Fibroblast of the conjunctiva (primary cell): ENCODE measurements around the gene HOTAIR.

ENCODE experiments used
- DNase-seq: peaks from one replicate; pipeline ENCODE4 v3.0.0-alpha.2; 2010; ENCODE audit warnings: low read depth

Gene HOTAIR

DNA sequence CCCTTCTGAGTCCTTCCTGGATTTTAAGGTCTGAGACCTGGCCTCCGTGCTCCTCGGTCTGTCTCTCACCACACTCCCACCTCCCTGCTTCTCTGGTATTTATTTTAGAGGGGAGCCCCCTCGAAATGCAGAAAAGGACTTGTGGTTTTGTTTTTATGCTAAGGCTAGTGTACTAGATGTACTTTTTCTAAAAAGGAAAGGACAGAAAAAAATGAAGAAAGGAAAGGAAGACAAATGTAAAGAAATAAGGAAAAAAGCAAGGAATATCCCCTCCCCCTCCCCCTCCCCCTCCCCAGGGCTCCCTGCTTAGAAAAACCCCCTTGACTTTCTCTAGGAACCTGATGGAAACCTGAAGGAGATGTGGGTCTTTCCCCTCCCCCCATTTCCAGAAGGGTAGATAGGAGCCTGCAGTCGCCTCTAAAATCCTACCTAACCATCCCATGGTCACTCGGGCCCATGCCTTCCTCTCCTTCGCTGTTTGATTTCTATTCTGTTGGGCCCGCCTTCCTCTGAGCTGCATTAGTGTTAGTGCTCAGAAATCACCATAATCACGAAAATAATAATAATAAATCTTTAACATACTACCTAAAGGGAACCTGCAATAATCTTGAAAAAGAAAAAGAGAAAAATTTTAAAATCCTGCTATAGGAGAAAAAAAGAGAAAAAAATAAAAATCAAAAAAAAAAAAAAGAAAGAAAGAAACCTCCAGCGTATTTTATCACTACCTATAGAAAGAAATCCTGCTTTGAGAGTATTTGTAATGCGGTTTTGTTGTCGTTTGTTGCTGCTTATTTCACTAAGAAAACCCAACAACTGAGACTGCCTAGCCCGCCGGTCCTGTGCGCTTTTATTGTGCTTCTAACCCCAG is 37.1 kb upstream of the HOTAIR start:
- DNase-seq = no peak

- no peak for DNase-seq
Measured at GRCh38 chr12:54010972-54011664, 36.4 kb upstream of the HOTAIR start.

DNA sequence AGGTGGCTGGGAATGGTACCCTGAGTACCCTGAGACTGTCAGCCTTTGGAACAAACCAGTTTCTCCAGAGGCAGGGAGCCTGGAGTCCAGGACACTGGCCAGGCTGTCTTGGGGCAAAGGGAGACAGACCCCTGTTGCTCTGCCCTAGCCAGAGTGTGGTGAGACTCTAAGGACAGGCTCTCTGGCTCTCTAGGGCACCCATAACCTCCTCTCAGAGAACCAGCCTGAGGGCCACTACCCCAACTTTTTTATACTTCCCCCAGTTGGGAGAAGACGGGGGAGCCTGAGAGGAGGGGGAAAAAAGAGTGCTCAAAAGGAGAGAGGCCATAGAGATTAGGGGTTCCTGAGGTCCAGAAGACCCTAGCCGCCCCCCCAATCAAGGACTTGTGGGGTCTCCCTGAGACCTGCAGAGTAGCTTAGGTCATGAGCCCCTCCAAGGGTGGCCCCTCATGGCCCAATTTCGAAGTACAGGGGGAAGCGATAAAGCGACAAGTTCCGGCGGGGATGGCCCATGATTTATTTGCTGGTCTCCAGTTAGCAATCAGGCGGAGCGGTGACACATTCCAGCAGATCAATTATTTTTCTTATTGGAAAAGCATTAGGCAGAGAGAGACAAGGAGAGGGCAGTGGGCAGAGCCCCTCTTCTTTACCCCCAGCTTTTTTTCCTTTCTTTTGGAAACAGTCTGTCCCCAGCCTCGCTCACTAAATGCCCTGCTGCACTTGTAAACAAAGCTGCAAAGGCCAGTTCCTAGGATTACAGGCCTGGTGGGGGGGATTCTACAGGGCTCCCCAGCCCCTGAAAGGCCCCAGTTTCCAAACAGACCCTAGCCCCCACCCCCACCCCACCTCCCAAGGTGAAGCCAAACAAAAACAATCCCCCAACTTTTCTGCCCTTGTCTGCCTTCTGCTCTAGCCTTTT is 35.6 kb upstream of the HOTAIR start:
- DNase-seq = no peak

DNA sequence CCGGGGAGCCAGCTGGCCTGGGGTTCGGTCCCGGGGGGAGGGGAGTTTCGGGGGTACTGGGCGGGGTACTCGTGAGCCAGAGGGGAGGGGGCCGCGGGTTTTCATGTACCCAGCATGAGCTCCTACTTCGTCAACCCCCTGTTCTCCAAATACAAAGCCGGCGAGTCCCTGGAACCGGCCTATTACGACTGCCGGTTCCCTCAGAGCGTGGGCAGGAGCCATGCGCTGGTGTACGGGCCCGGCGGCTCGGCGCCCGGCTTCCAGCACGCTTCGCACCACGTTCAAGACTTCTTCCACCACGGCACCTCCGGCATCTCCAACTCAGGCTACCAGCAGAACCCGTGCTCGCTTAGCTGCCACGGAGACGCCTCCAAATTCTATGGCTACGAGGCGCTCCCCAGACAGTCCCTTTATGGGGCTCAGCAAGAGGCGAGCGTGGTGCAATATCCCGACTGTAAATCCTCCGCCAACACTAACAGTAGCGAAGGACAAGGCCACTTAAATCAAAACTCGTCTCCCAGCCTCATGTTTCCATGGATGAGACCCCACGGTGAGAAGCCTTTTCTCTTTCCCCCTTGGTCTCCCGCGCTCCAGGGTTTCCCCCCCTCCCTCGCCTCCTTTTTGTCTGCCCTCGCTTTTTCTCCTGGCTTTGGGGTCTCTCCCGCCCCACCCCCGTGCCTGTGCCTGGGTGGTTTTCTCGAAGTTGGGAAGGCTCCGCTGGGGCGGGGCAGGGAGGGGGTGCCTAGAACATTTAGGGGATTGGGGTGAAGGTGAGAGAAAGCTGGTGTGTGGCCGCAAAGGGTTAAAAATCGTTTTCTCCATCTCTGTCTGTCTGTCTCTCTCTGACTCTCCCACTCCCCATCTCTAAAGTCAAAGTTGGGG is 34.7 kb upstream of the HOTAIR start:
- DNase-seq = no peak

DNA sequence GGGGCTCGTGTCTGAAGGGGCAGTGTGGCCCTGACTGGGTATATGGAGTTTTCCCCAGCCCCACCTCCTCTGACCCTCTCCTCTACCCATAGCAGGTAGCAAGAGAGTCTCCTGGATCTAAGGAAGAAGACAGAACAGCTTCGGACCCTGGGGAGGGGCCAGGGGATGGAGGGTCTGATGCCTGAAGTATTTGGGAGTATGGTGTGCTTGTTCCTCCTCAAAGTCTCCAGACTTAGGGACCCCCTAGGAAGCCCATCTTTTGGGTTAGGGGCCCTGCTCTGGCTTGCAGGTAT is 33.5 kb upstream of the HOTAIR start:
- no peak for DNase-seq

DNA sequence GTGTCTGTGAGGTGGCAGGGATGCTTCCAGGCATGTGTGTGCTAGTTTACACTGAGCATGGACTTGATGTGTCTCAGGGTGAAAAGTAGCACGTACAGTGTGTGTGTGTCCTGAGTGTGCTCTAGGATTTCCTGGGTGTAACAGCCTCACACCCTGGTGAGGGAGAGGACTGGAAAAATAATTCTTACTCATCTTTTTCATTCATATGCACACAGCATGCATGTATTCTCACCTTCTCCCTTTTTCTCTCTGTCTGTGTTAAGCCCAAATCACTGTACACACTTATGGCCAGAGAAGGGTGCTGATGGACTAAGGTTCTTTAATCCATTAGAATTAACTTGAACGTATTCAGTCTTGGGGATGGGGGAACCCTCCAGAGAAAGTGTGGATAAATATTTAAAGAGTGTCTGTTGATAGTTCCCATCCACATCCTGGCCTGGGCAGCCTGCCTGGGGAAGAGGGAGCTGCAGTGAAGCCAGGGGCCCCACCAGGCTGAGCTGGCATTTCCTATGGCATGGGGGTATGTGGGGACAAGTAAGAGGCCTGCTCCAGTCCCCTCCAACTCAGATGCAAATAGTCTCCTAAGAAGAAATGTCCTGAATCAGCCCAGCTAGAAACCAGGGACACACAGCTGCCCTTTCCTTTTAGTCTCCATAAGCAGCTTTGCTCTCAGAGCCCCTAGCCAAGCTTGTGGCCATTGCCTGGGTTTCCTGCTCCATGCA is 32.9 kb upstream of the HOTAIR start:
- no peak for DNase-seq

GRCh38 chr12:54006559-54007220 is 31.9 kb upstream of the HOTAIR start:
- no peak for DNase-seq

GRCh38 chr12:54005853-54006558 is 31.3 kb upstream of the HOTAIR start:
- peak; percentile 52 for DNase-seq

GRCh38 chr12:54005531-54005852 is 30.7 kb upstream of the HOTAIR start:
- no peak for DNase-seq

GRCh38 chr12:54004841-54005530 is 30.2 kb upstream of the HOTAIR start:
- no peak for DNase-seq

GRCh38 chr12:54004063-54004840 is 29.5 kb upstream of the HOTAIR start:
- DNase-seq = no peak

DNA sequence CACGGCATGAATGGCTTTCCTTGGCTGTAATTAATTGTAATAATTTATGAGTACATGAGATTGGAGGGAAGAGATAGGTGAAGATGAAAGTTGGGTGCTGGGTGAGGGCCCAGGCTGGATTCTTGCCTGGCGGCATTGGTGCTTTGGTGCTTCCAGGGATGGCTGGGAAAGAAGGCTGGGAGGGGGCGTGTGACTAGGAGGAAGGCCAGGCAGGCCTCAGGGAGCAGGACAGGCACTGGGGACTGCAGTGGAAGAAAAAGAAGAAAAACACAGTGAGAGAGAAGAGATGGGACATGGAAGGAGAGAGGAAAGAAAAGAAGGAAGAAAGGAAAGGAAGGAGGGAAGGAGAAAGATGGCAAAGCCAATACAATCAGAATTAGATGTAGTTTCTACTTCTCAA is 28.9 kb upstream of the HOTAIR start:
- DNase-seq = no peak

DNA sequence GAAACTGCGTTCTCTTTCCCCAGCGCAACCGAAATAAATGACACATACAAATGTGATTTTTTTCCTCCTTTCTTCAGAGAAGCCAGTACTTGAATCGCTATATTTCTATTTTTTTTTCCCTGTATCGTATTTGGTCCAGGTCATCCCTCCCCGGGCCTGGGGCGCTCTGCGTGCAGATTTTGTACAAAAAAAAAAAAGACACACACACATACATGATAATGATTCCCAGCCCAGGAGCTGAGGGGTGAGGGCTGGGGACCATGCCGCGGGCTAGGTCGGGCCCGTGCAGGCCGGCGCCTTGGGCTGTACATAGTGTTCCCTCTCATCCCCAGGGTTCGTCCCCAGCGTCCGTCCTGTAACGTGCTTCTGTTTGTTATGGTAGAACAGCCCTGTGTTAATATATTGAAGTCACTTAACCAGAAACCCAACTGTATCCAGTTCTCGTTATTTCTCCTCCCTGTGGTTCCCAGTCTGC is 28.2 kb upstream of the HOTAIR start:
- no peak for DNase-seq

GRCh38 chr12:54002278-54002914 is 27.6 kb upstream of the HOTAIR start:
- DNase-seq = no peak

DNA sequence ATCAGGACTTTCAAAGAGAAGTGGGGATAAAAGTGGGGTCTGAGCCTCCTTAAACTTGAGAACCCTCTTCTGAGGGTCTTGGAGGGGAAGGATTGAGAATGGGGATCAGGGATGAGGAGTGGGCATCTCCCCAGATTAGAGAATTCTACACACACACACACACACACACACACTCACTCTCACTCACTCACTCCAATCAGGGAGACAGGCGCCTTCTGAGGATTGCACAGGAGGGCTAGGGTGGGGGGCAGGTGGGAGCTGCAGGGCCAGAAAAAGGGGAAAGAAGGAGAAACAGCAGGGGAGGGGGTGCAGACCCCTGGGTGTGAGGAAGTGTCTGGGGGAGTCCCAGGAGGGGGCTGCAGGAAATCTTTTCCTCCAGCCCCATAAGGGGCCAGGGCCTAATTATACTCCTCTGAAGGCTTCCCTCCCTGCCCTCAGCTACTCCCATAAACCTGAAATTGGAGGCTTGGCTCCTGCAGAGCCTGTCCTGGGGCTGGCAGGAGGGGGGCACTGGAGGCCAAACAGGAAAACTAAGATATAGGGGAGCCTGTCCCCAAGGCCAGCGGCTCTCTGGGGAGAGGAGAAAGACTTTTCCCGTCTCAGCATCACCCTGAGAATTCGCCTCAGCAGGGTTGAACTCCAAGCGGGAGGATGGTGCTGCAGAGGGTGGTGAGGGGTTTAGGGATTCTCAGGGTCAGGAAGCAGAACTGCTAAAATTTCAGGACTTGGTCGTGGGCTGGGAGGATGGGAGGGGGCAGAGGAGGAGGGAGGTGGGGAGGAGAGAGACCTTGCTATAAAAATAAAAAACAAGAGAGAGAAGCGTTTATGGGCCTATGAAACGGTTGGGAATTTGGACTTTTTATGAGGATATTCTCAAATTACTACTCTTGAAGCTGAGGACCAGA is 26.8 kb upstream of the HOTAIR start:
- DNase-seq = no peak
